Activated CD4-positive, alpha-beta T cell treated with anti-CD3 and anti-CD28 coated beads, Interleukin-2, amount 50 U/mL, for 1 hour (primary cell): ENCODE data around the gene CGA.
A peak's percentile ranks its signal among the peaks of the same experiment; 100 is the strongest.

Experiments
- DNase-seq: peaks from one replicate; pipeline ENCODE4 v3.0.0-alpha.2; 2020

Gene CGA

DNA sequence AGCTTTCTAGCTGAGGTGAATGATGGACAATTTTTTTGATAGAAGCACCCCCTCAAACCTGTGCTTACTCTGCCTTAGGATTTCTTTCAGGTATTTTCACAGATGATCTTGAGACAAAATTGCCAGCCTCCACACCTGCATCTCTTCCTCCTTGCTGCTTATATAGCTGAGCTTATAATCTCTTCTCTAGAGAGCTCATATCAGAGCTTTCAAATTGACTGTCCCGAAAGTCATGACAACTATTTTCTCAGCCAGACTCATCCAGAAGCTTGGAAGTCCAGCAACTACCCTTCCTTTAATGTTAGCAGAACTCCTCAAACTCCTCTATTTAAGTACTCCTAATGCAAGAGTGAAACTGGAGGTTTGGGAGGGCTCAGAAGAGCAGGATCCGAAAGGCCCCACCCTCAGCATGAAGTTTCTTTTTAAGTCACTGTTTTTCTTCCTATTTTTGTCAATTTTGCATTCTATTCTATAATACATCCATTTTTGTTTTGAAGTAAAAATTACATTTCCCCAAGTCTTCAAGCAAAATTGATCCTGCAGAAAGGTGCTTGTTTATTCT is 12.7 kb downstream of the CGA start:
- no peak for DNase-seq

GRCh38 chr6:87078983-87079616 is 15.8 kb downstream of the CGA start:
- peak; percentile 43 for DNase-seq

GRCh38 chr6:87075168-87075567 is 19.7 kb downstream of the CGA start:
- DNase-seq: no peak

- no peak for DNase-seq
Observed at GRCh38 chr6:87074101-87074621, 20.7 kb downstream of the CGA start.

GRCh38 chr6:87071683-87072082 is 23.2 kb downstream of the CGA start:
- DNase-seq: no peak

- DNase-seq: no peak
Observed at GRCh38 chr6:87070741-87071140, 24.2 kb downstream of the CGA start.

GRCh38 chr6:87068795-87069194 is 26.1 kb downstream of the CGA start:
- DNase-seq: no peak

- DNase-seq: peak; percentile 21
Observed at GRCh38 chr6:87066449-87067333, 28.2 kb downstream of the CGA start.

- DNase-seq: no peak
Observed at GRCh38 chr6:87065117-87065516, 29.8 kb downstream of the CGA start.

- DNase-seq: no peak
Observed at GRCh38 chr6:87059943-87060342, 35.0 kb downstream of the CGA start.

DNA sequence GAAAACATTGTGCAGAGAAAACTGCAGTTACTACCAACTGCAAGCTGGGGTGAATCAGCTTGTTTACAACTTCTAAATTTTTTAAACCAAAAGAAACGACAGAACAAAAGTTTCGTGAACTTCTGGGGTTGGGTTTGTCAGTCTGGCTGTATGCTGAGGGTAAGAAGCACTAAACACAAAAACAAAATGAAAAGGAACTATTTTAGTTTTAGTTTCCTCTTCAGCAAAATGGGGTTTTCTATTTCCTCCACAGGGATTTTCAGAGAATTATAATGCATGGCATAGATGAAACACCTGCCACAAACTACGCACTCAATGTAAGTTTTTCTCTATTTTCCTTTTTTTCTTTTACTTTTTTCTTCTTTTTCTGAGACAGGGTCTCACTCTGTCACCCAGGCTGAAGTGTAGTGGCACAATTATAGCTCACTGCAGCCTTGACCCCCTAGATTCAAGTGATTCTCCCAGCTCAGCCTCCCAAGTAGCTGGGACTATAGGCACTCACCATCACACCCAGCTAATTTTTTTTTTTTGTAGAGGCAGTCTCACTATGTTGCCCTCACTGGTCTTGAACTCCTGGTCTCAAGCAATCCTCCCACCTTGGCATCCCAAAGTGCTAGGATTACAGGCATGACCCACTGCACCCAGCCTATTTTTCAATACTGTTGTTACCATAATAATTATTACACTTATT is 40.6 kb downstream of the CGA start:
- DNase-seq: no peak

GRCh38 chr6:87053312-87053711 is 41.6 kb downstream of the CGA start:
- DNase-seq: no peak

DNA sequence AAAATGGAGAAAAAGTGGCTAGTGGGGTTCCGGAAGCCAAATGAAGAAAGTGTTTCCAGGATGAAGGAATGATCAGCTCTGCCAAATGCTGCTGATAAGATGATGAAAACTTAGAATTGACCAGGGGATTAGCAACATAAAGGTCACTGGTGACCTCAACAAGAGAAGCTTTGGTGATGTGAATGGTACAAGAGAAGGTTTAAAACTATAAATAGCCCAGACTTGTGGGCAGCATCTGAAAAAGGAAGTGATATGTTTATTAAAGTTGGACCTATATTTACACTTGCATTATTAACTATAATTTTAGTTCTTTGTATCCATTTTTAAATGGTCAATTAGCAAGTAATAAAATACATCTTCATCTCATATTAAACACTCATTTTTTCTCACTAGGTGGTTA is 45.1 kb downstream of the CGA start:
- DNase-seq: no peak

- no peak for DNase-seq
Observed at GRCh38 chr6:87045521-87046075, 49.3 kb downstream of the CGA start.

GRCh38 chr6:87040729-87041128 is 54.2 kb downstream of the CGA start:
- DNase-seq: no peak
